OCI-LY7 (cell line): ENCODE results near the gene NOX4. TPM values are rescaled to one million over a fixed set of nuclear protein-coding genes. Genes with fewer than 3 reads are reported as not detected.

Source experiments
- BruUV-seq: library from RNA; stranded (reverse); fragments of 400-500 nt; replicated peaks from 2 replicates; lab custom pipeline; 2021; lab: Mats Ljungman, UMichigan
- CTCF ChIA-PET: fragments of 300-600 bp; sonication (Branson Sonifier 250); formaldehyde crosslinking; loops from one replicate; lab custom pipeline; 2022; ENCODE audit warnings: antibody characterized with exemption; ENCODE audit not compliant: unreplicated experiment; lab: Charles Lee
- POLR2A ChIA-PET: fragments of 300-600 bp; sonication (Branson Sonifier 250); formaldehyde crosslinking; loops from one replicate; lab custom pipeline; 2022; ENCODE audit warnings: antibody characterized with exemption; lab: Charles Lee
- DNase-seq: peaks from one replicate; pipeline ENCODE4 v3.0.0-alpha.2; 2015; ENCODE audit warnings: low spot score
- H2AFZ ChIP-seq: fragments of 200-600 bp; sonication (generic), shearing (Covaris generic); 2 replicates; pipeline ENCODE4 v1.6.1; 2014; ENCODE audit warnings: mild to moderate bottlenecking, antibody characterized with exemption, low read length, moderate library complexity
- H3K27ac ChIP-seq: fragments of 200-600 bp; sonication (generic); 2 replicates; pipeline ENCODE4 v1.5.1; 2014; ENCODE audit warnings: mixed run types, low read depth, mild to moderate bottlenecking, moderate library complexity, low read length, inconsistent platforms; ENCODE audit not compliant: poor library complexity, severe bottlenecking
- H3K36me3 ChIP-seq: fragments of 200-600 bp; sonication (generic); 2 replicates; pipeline ENCODE4 v1.6.1; 2014; ENCODE audit warnings: mild to moderate bottlenecking, antibody characterized with exemption, low read length, moderate library complexity, mixed read lengths; ENCODE audit not compliant: insufficient read depth
- H3K4me1 ChIP-seq: fragments of 200-600 bp; sonication (generic); 2 replicates; pipeline ENCODE4 v1.5.1; 2014; ENCODE audit warnings: mild to moderate bottlenecking, low read length; ENCODE audit not compliant: insufficient read depth, poor library complexity, severe bottlenecking
- H3K4me2 ChIP-seq: fragments of 200-600 bp; sonication (generic); 2 replicates; pipeline ENCODE4 v1.6.1; 2014; ENCODE audit warnings: mild to moderate bottlenecking, low read length
- H3K4me3 ChIP-seq: fragments of 200-600 bp; sonication (generic); 2 replicates; pipeline ENCODE4 v1.5.1; 2014; ENCODE audit warnings: mild to moderate bottlenecking, low read depth, low read length; ENCODE audit not compliant: poor library complexity, severe bottlenecking
- H3K79me2 ChIP-seq: fragments of 200-600 bp; sonication (generic); 2 replicates; pipeline ENCODE4 v1.6.1; 2016; ENCODE audit warnings: low read depth, mild to moderate bottlenecking, low read length, moderate library complexity, mixed read lengths; ENCODE audit not compliant: insufficient read depth
- H3K9me2 ChIP-seq: fragments of 200-600 bp; sonication (generic); 2 replicates; pipeline ENCODE4 v1.6.1; 2016; ENCODE audit warnings: mild to moderate bottlenecking, low read length, mixed read lengths; ENCODE audit not compliant: insufficient read depth
- H3K9me3 ChIP-seq: fragments of 200-600 bp; sonication (generic); 2 replicates; pipeline ENCODE4 v1.6.1; 2014; ENCODE audit warnings: mild to moderate bottlenecking, mixed run types, low read length, mixed read lengths
- H4K20me1 ChIP-seq: fragments of 200-600 bp; sonication (generic); 2 replicates; pipeline ENCODE4 v1.6.1; 2014; ENCODE audit warnings: mild to moderate bottlenecking, antibody characterized with exemption, low read length, moderate library complexity, mixed read lengths; ENCODE audit not compliant: insufficient read depth
- EZH2phosphoT487 ChIP-seq: fragments of 200-600 bp; sonication (generic); IDR thresholded peaks from 2 replicates; pipeline ENCODE4 v1.6.1; 2018; ENCODE audit warnings: low read depth, borderline replicate concordance, mild to moderate bottlenecking, mixed run types, antibody characterized with exemption, low read length, moderate library complexity, mixed read lengths
- intact Hi-C: fragments of 100-400 bp; cut with micrococcal nuclease; formaldehyde crosslinking; loops from one replicate; pipeline ENCODE4 v1.10.0; 2022; ENCODE audit not compliant: unreplicated experiment
- total RNA-seq, 2 experiments: library from RNA; depleted of rRNA in 1 of 2; stranded (reverse); fragments of >200 nt in 1 of 2; shearing (Covaris generic) in 1 of 2; gene quantifications; 2 replicates each; pipeline ENCODE4 v1.2.3, GENCODE V29; 2014 to 2022
- TF ChIP-seq, protein P1 (sequence below): fragments of 200-600 bp; sonication (generic); conservative IDR thresholded peaks from 2 replicates; pipeline ENCODE4 v1.5.1; 2014; ENCODE audit warnings: mild to moderate bottlenecking, antibody characterized with exemption, low read length, moderate library complexity, mixed read lengths

The NOX4 gene
- total RNA-seq, 2 experiments from 2014 or later = not detected

DNA sequence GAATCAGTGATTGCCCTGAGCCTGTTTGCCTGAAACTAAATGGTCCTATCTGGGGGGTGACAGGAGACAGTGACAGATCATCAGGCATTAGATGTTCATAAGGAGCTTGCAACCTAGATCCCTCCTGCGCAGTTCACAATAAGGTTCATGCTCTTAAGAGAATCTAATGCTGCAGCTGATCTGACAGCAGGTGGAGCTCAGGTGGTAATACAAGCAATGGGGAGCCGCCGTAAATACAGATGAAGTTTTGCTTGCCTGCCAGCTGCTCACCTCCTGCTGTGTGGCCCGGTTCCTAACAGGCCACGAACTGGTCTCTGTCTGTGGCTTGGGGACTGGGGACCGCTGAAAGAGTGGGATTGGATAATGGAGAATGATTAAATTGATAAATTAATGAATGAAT is 14.0 kb downstream of the NOX4 start:
- no TSS peak for BruUV-seq
- Histone ChIP-seq H3K27ac (no peak overlapping the region), H3K4me1 (no peaks in the 10 kb centered on the region), H2AFZ (no peak overlapping the region), H3K4me3 (no peak overlapping the region), H3K79me2 (no peaks in the 10 kb centered on the region), H3K36me3 (no peaks in the 10 kb centered on the region), H4K20me1 (no peaks in the 10 kb centered on the region), H3K9me2 (no peaks in the 10 kb centered on the region), H3K4me2 (no peak overlapping the region), H3K9me3 (no peaks in the 10 kb centered on the region)
- ChIA-PET POLR2A (no interaction called here), CTCF (no interaction called here)
- no peak for TF ChIP-seq EZH2phosphoT487
- TF ChIP-seq, protein P1, sequence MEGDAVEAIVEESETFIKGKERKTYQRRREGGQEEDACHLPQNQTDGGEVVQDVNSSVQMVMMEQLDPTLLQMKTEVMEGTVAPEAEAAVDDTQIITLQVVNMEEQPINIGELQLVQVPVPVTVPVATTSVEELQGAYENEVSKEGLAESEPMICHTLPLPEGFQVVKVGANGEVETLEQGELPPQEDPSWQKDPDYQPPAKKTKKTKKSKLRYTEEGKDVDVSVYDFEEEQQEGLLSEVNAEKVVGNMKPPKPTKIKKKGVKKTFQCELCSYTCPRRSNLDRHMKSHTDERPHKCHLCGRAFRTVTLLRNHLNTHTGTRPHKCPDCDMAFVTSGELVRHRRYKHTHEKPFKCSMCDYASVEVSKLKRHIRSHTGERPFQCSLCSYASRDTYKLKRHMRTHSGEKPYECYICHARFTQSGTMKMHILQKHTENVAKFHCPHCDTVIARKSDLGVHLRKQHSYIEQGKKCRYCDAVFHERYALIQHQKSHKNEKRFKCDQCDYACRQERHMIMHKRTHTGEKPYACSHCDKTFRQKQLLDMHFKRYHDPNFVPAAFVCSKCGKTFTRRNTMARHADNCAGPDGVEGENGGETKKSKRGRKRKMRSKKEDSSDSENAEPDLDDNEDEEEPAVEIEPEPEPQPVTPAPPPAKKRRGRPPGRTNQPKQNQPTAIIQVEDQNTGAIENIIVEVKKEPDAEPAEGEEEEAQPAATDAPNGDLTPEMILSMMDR = no peak
- intact Hi-C loops = no loop called here
- DNase-seq = no peak

DNA sequence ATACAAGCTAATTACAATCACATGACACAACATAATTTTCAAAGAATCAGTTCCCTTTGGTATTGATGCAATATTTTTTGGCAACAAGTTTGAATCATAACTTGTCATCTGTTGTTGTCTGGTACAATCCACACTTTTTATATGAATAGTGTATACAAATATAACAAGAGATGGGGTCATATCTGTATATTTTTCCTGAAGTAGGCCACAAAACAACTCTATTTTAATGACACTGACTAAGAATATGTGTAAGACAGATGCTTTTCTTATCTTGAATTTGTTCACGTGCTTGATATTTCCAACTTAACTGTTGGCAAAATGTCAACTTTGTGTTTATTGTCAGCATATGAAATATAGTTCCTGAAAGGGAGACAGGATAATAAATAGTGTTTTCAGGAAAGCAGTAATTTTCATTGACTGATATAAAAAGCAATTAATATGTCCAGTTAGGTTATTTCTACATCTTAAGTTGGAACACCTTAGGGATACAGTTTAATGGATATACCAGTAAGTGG is 27.9 kb downstream of the NOX4 start:
- no peaks in the 10 kb centered on the region for H3K36me3 ChIP-seq
- CTCF ChIA-PET = no interaction called here
- no peak overlapping the region for H3K27ac ChIP-seq
- no peaks in the 10 kb centered on the region for H4K20me1 ChIP-seq
- H3K4me2 ChIP-seq = no peak overlapping the region
- TF ChIP-seq, protein P1 = no peak
- no peak for TF ChIP-seq EZH2phosphoT487
- no peaks in the 10 kb centered on the region for H3K9me2 ChIP-seq
- no peaks in the 10 kb centered on the region for H3K9me3 ChIP-seq
- no peak overlapping the region for H2AFZ ChIP-seq
- BruUV-seq = no TSS peak
- no peak overlapping the region for H3K4me3 ChIP-seq
- no peaks in the 10 kb centered on the region for H3K79me2 ChIP-seq
- intact Hi-C loops = no loop called here
- POLR2A ChIA-PET = no interaction called here
- H3K4me1 ChIP-seq = no peaks in the 10 kb centered on the region
- DNase-seq = no peak

DNA sequence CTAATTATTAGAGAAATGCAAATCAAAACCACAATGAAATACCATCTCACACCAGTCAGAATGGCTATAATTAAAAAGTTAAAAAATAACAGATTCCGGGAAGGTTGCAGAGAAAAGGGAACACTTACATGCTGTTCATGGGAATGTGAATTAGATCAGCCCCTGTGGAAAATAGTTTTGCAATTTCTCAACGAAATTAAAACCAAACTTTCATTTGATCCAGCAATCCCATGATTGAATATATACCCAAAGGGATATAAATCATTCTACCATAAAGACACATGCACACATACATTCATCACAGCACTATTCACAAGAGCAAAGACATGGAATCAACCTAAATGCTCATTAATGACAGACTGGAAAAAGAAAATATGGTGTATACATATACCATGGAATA is 32.5 kb downstream of the NOX4 start:
- DNase-seq = no peak
- H3K27ac ChIP-seq = no peak overlapping the region
- TF ChIP-seq, protein P1 = no peak
- no peak for TF ChIP-seq EZH2phosphoT487
- no peak overlapping the region for H3K4me2 ChIP-seq
- H3K36me3 ChIP-seq = no peaks in the 10 kb centered on the region
- no peaks in the 10 kb centered on the region for H3K4me1 ChIP-seq
- POLR2A ChIA-PET = interaction anchor here (0.9 kb wide), 1 partner anchor 286 kb away, joined by 3 read pairs; no protein-coding TSS in a partner anchor
- no peaks in the 10 kb centered on the region for H3K9me2 ChIP-seq
- H3K4me3 ChIP-seq = no peak overlapping the region
- H4K20me1 ChIP-seq = no peaks in the 10 kb centered on the region
- no peak overlapping the region for H2AFZ ChIP-seq
- intact Hi-C loops = no loop called here
- BruUV-seq = no TSS peak
- no peaks in the 10 kb centered on the region for H3K79me2 ChIP-seq
- H3K9me3 ChIP-seq = no peaks in the 10 kb centered on the region
- CTCF ChIA-PET = no interaction called here
